Measurements from ENCODE around the gene GBP1.

Gene GBP1

DNA sequence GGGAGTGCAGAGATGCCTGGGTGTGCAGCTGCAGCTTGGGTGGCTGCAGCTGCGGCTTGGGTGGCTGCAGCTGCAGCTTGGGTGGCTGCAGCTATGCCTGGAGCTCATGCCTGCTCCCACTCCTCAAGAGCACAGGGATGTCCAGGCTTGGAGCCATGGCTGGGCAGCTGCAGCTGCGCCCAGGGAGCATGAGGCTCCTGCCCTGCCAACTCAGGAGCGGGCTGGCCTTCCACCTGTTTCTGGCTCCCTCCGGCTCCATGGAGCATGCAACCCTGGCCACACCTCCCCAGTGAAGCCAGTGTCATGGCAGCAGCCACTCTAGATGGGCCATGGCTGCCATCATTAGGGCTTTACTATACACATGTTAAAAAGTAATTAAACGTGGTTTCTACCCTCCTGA, 21.1 kb downstream of the GBP1 start:
- peaks cover 2% of the 10 kb centered on the region for H3K79me2 ChIP-seq (ENCODE audit: control insufficient read depth, insufficient read depth, low read length, poor library complexity)
- no peak overlapping the region for H3K27ac ChIP-seq (ENCODE audit: low read depth, low read length)
- no peak overlapping the region for H2BK5ac ChIP-seq (ENCODE audit: low read depth, low read length, poor library complexity)
- no peak overlapping the region for H2BK12ac ChIP-seq (ENCODE audit: low read length)
- WGBS (ENCODE audit: extremely low coverage, insufficient coverage, insufficient read length), result no CpG with 5 or more reads among the region's 5 CpGs
- no peaks in the 10 kb centered on the region for H3K36me3 ChIP-seq (ENCODE audit: control insufficient read depth in 1 of 2, insufficient read depth in 2 of 2, low read length in 2 of 2)
- H3K4me1 ChIP-seq (ENCODE audit: control insufficient read depth in 1 of 2, insufficient read depth in 2 of 2, low read length in 2 of 2), result no peaks in the 10 kb centered on the region
- H3K4me3 ChIP-seq (ENCODE audit: low read depth, low read length), result peak overlapping the region; percentile 1
- no peak overlapping the region for H4K91ac ChIP-seq (ENCODE audit: low read depth, low read length)
- no peak overlapping the region for H2AK5ac ChIP-seq (ENCODE audit: low read length)
- no peak overlapping the region for H2BK120ac ChIP-seq (ENCODE audit: insufficient read depth, low read length, poor library complexity)
- H3K9me3 ChIP-seq (ENCODE audit: insufficient read depth, low read depth, low read length), result peaks cover 4% of the 10 kb centered on the region
- H4K12ac ChIP-seq (ENCODE audit: low read depth, low read length), result no peak overlapping the region
- no peak overlapping the region for H3K4ac ChIP-seq (ENCODE audit: low read depth, low read length)
- no peak overlapping the region for H3K9ac ChIP-seq (ENCODE audit: low read length)
- no peak overlapping the region for H3K4me2 ChIP-seq (ENCODE audit: low read length)
- H4K8ac ChIP-seq (ENCODE audit: low read depth, low read length), result no peak overlapping the region
- H3K79me1 ChIP-seq (ENCODE audit: low read length), result no peaks in the 10 kb centered on the region
- H3K18ac ChIP-seq (ENCODE audit: low read length), result no peak overlapping the region
- no peaks in the 10 kb centered on the region for H3K27me3 ChIP-seq (ENCODE audit: insufficient read depth, low read length)
- H3K23ac ChIP-seq (ENCODE audit: low read length), result no peak overlapping the region
- H2AFZ ChIP-seq (ENCODE audit: insufficient read depth, low read length, poor library complexity), result no peak overlapping the region
- DNase-seq, result no peak
- no peak overlapping the region for H3K14ac ChIP-seq (ENCODE audit: low read length)

- H2BK12ac ChIP-seq (ENCODE audit: low read length), result no peak overlapping the region
- no peak overlapping the region for H4K8ac ChIP-seq (ENCODE audit: low read depth, low read length)
- no peak overlapping the region for H3K4ac ChIP-seq (ENCODE audit: low read depth, low read length)
- no peak overlapping the region for H3K4me2 ChIP-seq (ENCODE audit: low read length)
- H3K9me3 ChIP-seq (ENCODE audit: insufficient read depth, low read depth, low read length), result peaks cover 4% of the 10 kb centered on the region
- no peak overlapping the region for H3K27ac ChIP-seq (ENCODE audit: low read depth, low read length)
- no CpG with 5 or more reads among the region's 7 CpGs for WGBS (ENCODE audit: extremely low coverage, insufficient coverage, insufficient read length)
- no peak overlapping the region for H4K12ac ChIP-seq (ENCODE audit: low read depth, low read length)
- H4K91ac ChIP-seq (ENCODE audit: low read depth, low read length), result no peak overlapping the region
- no peaks in the 10 kb centered on the region for H3K79me1 ChIP-seq (ENCODE audit: low read length)
- H3K18ac ChIP-seq (ENCODE audit: low read length), result no peak overlapping the region
- H3K79me2 ChIP-seq (ENCODE audit: control insufficient read depth, insufficient read depth, low read length, poor library complexity), result peaks cover 2% of the 10 kb centered on the region
- H3K9ac ChIP-seq (ENCODE audit: low read length), result no peak overlapping the region
- no peak overlapping the region for H2BK5ac ChIP-seq (ENCODE audit: low read depth, low read length, poor library complexity)
- no peak overlapping the region for H2AFZ ChIP-seq (ENCODE audit: insufficient read depth, low read length, poor library complexity)
- no peak overlapping the region for H3K14ac ChIP-seq (ENCODE audit: low read length)
- DNase-seq, result no peak
- no peak overlapping the region for H3K23ac ChIP-seq (ENCODE audit: low read length)
- no peak overlapping the region for H2AK5ac ChIP-seq (ENCODE audit: low read length)
- H2BK120ac ChIP-seq (ENCODE audit: insufficient read depth, low read length, poor library complexity), result no peak overlapping the region
- H3K4me3 ChIP-seq (ENCODE audit: low read depth, low read length), result no peak overlapping the region
- H3K36me3 ChIP-seq (ENCODE audit: control insufficient read depth in 1 of 2, insufficient read depth in 2 of 2, low read length in 2 of 2), result no peaks in the 10 kb centered on the region
- no peaks in the 10 kb centered on the region for H3K27me3 ChIP-seq (ENCODE audit: insufficient read depth, low read length)
- no peaks in the 10 kb centered on the region for H3K4me1 ChIP-seq (ENCODE audit: control insufficient read depth in 1 of 2, insufficient read depth in 2 of 2, low read length in 2 of 2)
These were observed 22.5 kb downstream of the GBP1 start for GRCh38 chr1:89042491-89042890.

GRCh38 chr1:89041721-89042120, 23.3 kb downstream of the GBP1 start:
- H3K79me2 ChIP-seq (ENCODE audit: control insufficient read depth, insufficient read depth, low read length, poor library complexity), result peaks cover 2% of the 10 kb centered on the region
- H3K79me1 ChIP-seq (ENCODE audit: low read length), result no peaks in the 10 kb centered on the region
- H3K14ac ChIP-seq (ENCODE audit: low read length), result no peak overlapping the region
- no peak overlapping the region for H2AFZ ChIP-seq (ENCODE audit: insufficient read depth, low read length, poor library complexity)
- H2BK120ac ChIP-seq (ENCODE audit: insufficient read depth, low read length, poor library complexity), result no peak overlapping the region
- H3K4me3 ChIP-seq (ENCODE audit: low read depth, low read length), result no peak overlapping the region
- H3K4ac ChIP-seq (ENCODE audit: low read depth, low read length), result no peak overlapping the region
- H3K23ac ChIP-seq (ENCODE audit: low read length), result no peak overlapping the region
- no peak overlapping the region for H2BK12ac ChIP-seq (ENCODE audit: low read length)
- no peak overlapping the region for H4K8ac ChIP-seq (ENCODE audit: low read depth, low read length)
- peaks cover 4% of the 10 kb centered on the region for H3K9me3 ChIP-seq (ENCODE audit: insufficient read depth, low read depth, low read length)
- no CpG with 5 or more reads among the region's 1 CpG for WGBS (ENCODE audit: extremely low coverage, insufficient coverage, insufficient read length)
- no peaks in the 10 kb centered on the region for H3K4me1 ChIP-seq (ENCODE audit: control insufficient read depth in 1 of 2, insufficient read depth in 2 of 2, low read length in 2 of 2)
- H3K9ac ChIP-seq (ENCODE audit: low read length), result no peak overlapping the region
- no peak overlapping the region for H4K91ac ChIP-seq (ENCODE audit: low read depth, low read length)
- no peak overlapping the region for H2AK5ac ChIP-seq (ENCODE audit: low read length)
- no peak overlapping the region for H3K4me2 ChIP-seq (ENCODE audit: low read length)
- no peak overlapping the region for H2BK5ac ChIP-seq (ENCODE audit: low read depth, low read length, poor library complexity)
- H3K27ac ChIP-seq (ENCODE audit: low read depth, low read length), result no peak overlapping the region
- H3K36me3 ChIP-seq (ENCODE audit: control insufficient read depth in 1 of 2, insufficient read depth in 2 of 2, low read length in 2 of 2), result no peaks in the 10 kb centered on the region
- no peak for DNase-seq
- no peak overlapping the region for H4K12ac ChIP-seq (ENCODE audit: low read depth, low read length)
- H3K27me3 ChIP-seq (ENCODE audit: insufficient read depth, low read length), result no peaks in the 10 kb centered on the region
- H3K18ac ChIP-seq (ENCODE audit: low read length), result no peak overlapping the region

DNA sequence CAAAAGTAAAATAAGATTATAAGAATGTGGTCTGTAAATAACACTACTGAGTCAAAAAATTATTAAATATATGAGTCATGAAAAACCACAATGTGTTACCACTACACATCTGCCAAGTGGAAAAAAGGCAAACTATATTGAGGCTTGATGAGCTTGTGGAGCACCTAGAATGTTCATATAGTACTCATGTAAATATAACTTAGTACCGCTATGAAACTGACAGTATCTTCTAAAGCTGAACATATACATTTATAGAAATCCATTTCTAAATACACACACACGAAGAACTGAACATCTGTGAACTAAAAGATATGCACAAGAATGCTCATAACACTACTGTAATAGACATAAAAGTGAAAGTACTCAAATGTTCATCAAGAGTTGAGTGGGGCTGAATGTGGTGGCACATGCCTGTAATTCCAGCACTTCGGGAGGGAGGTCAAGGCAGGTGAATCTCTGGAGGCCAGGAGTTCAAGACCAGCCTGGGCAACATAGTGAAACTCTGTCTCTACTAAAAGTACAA, 23.8 kb downstream of the GBP1 start:
- Histone ChIP-seq H3K9me3 (ENCODE audit: insufficient read depth, low read depth, low read length) (peaks cover 4% of the 10 kb centered on the region), H3K27me3 (ENCODE audit: insufficient read depth, low read length) (no peaks in the 10 kb centered on the region), H3K23ac (ENCODE audit: low read length) (no peak overlapping the region), H2AFZ (ENCODE audit: insufficient read depth, low read length, poor library complexity) (no peak overlapping the region), H3K79me2 (ENCODE audit: control insufficient read depth, insufficient read depth, low read length, poor library complexity) (peaks cover 2% of the 10 kb centered on the region), H3K9ac (ENCODE audit: low read length) (no peak overlapping the region), H3K36me3 (ENCODE audit: control insufficient read depth in 1 of 2, insufficient read depth in 2 of 2, low read length in 2 of 2) (no peaks in the 10 kb centered on the region), H2AK5ac (ENCODE audit: low read length) (no peak overlapping the region), H2BK120ac (ENCODE audit: insufficient read depth, low read length, poor library complexity) (no peak overlapping the region), H3K14ac (ENCODE audit: low read length) (no peak overlapping the region), H4K8ac (ENCODE audit: low read depth, low read length) (no peak overlapping the region), H3K4me2 (ENCODE audit: low read length) (no peak overlapping the region), H3K79me1 (ENCODE audit: low read length) (no peaks in the 10 kb centered on the region), H3K4me1 (ENCODE audit: control insufficient read depth in 1 of 2, insufficient read depth in 2 of 2, low read length in 2 of 2) (no peaks in the 10 kb centered on the region), H4K91ac (ENCODE audit: low read depth, low read length) (no peak overlapping the region), H2BK12ac (ENCODE audit: low read length) (no peak overlapping the region), H3K4me3 (ENCODE audit: low read depth, low read length) (no peak overlapping the region), H2BK5ac (ENCODE audit: low read depth, low read length, poor library complexity) (no peak overlapping the region), H3K18ac (ENCODE audit: low read length) (no peak overlapping the region), H3K4ac (ENCODE audit: low read depth, low read length) (no peak overlapping the region), H4K12ac (ENCODE audit: low read depth, low read length) (no peak overlapping the region), H3K27ac (ENCODE audit: low read depth, low read length) (no peak overlapping the region)
- no peak for DNase-seq
- WGBS (ENCODE audit: extremely low coverage, insufficient coverage, insufficient read length), result no CpG with 5 or more reads among the region's 3 CpGs
